ES-I3 (cell line): ENCODE data around the gene OLFM4.

Experiments used
- H3K36me3 ChIP-seq: 2 replicates; pipeline ENCODE4 v1.6.1; 2013; ENCODE audit warnings: mild to moderate bottlenecking, low read length, control low read depth, moderate library complexity; ENCODE audit not compliant: insufficient read depth
- H3K4me1 ChIP-seq: 2 replicates; pipeline ENCODE4 v1.6.1; 2013; ENCODE audit warnings: mild to moderate bottlenecking, control low read depth, low read length; ENCODE audit not compliant: insufficient read depth
- H3K9ac ChIP-seq: 2 replicates; pipeline ENCODE4 v1.6.1; 2013; ENCODE audit warnings: low read depth, mild to moderate bottlenecking, low read length, moderate library complexity
- H3K9me3 ChIP-seq: 2 replicates; pipeline ENCODE4 v1.6.1; 2013; ENCODE audit warnings: mild to moderate bottlenecking, low read length, moderate library complexity; ENCODE audit not compliant: control insufficient read depth, insufficient read depth

OLFM4 gene, protein sequence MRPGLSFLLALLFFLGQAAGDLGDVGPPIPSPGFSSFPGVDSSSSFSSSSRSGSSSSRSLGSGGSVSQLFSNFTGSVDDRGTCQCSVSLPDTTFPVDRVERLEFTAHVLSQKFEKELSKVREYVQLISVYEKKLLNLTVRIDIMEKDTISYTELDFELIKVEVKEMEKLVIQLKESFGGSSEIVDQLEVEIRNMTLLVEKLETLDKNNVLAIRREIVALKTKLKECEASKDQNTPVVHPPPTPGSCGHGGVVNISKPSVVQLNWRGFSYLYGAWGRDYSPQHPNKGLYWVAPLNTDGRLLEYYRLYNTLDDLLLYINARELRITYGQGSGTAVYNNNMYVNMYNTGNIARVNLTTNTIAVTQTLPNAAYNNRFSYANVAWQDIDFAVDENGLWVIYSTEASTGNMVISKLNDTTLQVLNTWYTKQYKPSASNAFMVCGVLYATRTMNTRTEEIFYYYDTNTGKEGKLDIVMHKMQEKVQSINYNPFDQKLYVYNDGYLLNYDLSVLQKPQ

DNA sequence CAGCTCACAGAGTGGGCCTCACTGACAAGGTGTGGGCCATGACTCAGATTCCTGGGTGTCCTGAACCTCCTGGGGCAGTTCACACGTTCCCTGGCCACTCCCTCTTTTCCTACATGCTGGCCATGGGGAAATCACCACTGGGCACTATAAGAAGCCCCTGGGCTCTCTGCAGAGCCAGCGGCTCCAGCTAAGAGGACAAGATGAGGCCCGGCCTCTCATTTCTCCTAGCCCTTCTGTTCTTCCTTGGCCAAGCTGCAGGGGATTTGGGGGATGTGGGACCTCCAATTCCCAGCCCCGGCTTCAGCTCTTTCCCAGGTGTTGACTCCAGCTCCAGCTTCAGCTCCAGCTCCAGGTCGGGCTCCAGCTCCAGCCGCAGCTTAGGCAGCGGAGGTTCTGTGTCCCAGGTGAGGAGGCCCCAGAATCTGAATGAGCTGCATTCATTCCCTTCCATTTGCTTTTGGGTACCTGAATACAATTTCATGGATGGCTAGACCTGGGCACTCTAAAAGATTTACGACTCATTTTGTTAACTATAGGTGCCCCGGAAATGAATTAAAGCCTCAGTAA, at the start of gene OLFM4:
Gene OLFM4 (plus strand): TSS at position 177 of the 567 bp plus-strand sequence. CDS start 24 bp downstream, at position 201.
- peaks cover 6% of the 10 kb centered on the region for H3K4me1 ChIP-seq
- H3K9ac ChIP-seq, result no peak within 1 kb of the TSS
- no peaks in the 10 kb centered on the region for H3K9me3 ChIP-seq
- H3K36me3 ChIP-seq, result no peaks in the 10 kb centered on the region

DNA sequence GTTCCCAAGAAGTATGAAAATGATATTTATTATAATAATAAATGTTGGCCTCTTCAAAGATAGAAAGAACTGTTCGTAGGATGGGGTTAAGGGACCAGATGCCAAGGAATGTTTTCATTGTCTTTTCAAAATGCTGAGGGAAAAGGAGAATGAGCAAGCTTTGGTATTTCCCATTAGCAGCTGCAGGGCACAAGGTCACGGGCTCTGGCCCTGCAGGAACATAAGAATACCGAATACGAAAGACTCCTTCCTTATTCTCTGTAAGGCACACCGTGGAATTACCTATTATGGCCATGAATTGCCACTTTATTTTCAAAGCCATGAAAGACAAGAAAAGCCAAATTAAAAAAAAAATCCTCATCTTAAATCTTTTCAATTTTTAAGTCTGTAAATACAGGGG, 49.6 kb upstream of the OLFM4 start:
- no peaks in the 10 kb centered on the region for H3K9me3 ChIP-seq

DNA sequence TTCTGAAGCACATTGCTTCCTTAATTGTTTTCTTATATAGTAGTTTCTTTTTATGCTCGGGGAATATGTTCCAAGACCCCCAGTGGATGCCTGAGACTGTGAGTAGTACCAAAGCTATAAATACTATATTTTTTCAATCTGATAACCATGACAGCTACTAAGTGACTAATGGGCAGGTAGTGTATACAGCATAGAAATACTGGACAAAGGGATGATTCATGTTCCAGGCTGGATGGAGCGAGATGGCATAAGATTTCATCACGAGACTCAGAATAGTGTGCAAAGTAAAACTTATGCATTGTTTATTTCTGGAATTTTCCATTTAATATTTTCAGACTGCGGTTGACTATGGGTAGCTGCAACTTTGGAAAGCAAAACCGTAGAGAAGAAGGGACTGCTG, 47.9 kb upstream of the OLFM4 start:
- Histone ChIP-seq H3K9ac (no peak overlapping the region), H3K9me3 (no peaks in the 10 kb centered on the region), H3K36me3 (no peaks in the 10 kb centered on the region; the same call in 1 of the 2 replicates), H3K4me1 (no peaks in the 10 kb centered on the region; the same call in 1 of the 2 replicates)

More for the DNA sequence above, 49.6 kb upstream of the OLFM4 start:
- Histone ChIP-seq H3K9ac (no peak overlapping the region), H3K36me3 (no peaks in the 10 kb centered on the region; the same call in 1 of the 2 replicates), H3K4me1 (no peaks in the 10 kb centered on the region; the same call in 1 of the 2 replicates)

DNA sequence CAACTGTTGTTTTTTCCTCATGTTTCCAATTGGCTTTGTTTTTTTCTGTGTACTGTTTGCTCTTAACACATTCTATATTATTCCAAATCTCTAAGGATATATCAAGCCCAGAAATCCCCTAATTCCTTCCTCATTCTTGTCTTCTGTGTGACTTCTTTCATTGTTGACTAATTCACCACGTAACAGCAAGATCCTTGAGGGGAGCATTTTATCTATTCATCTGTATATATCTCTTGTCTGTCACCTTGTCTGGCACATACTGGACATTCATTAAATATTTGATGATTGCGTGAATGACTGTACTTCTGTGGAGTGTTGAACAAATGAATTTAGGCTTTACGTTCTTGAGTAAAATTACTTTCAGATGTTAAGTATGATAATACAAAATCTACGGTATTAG, 44.8 kb upstream of the OLFM4 start:
- no peaks in the 10 kb centered on the region; the same call in 1 of the 2 replicates for H3K4me1 ChIP-seq
- no peaks in the 10 kb centered on the region; the same call in 1 of the 2 replicates for H3K36me3 ChIP-seq
- H3K9me3 ChIP-seq, result no peaks in the 10 kb centered on the region
- H3K9ac ChIP-seq, result no peak overlapping the region

DNA sequence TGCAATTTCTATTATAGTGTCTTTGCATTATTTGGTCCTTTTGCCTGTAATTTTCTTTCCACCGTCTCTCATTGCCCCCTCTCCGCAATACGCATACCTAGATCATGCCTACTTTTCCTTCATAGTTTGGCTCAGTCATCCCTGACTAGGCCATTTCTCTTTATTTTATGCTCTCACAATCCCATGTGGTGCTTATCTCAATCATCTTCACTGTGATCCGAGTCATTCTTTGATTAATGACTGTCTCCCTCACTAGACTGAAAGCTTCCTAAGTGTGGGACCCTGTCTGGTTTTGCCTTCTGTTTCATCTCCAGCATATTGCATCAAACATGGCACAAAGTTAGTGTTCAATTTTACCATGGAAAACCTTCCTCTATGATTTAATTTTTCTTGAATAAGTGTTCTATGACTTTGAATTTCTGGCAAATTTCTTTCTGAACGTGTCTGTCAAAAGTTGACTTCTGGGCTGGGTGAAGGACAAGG, 43.7 kb upstream of the OLFM4 start:
- Histone ChIP-seq H3K9ac (no peak overlapping the region), H3K9me3 (no peaks in the 10 kb centered on the region), H3K4me1 (no peaks in the 10 kb centered on the region), H3K36me3 (no peaks in the 10 kb centered on the region)

DNA sequence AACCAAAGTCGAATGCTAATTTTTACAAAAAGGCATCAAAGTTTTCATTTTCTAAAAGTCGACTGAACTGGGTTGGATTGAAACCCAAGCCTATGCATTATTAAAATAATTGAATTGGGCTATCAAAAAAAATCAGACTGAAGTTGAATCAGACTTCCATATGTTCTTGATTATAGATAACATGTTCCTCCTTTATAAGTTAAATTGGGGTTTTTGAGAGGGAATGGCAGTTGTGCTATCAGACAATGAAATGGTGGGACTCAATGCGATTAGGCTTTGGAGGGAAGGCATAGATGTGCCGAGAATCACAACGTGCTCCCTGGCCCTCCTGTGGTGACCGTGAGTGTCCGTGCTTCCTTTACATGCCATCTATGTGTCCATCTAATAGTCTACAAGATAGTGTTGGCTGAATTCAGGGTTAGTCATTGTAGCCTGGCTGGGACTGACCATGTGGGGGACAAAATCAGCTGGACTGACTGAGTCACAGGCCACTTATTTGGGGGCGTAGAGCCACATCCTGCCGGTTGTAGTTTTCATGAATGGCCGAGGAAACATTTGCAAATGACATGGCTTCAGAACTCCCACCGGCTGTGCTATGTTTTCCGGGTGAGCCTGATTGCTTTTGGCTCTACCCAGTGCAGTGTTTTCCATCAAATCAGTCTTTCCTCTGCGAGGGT, 37.1 kb upstream of the OLFM4 start:
- no peaks in the 10 kb centered on the region for H3K9me3 ChIP-seq
- H3K4me1 ChIP-seq, result peaks cover 15% of the 10 kb centered on the region
- H3K36me3 ChIP-seq, result no peaks in the 10 kb centered on the region
- H3K9ac ChIP-seq, result no peak overlapping the region

DNA sequence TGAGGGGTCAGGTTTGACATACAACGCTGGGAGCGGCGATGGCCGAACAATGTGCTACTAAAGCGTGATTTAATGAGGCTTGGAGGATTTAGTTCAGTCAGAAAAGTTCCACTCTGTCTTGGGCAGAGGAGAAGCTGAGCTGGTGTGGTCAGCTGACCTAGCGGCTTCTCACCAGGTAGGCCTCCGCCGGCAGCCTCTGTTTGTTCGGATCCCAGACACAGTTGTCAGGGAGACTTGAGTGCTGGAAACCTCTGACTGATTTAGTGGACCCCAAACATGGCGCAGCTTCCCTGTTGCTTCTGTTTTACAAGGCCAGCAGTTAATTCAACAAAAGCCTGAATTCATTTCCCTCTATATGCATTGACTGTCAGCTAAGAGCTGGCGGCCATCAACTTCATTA, 36.5 kb upstream of the OLFM4 start:
- Histone ChIP-seq H3K36me3 (no peaks in the 10 kb centered on the region), H3K9ac (no peak overlapping the region), H3K4me1 (peaks cover 15% of the 10 kb centered on the region), H3K9me3 (no peaks in the 10 kb centered on the region)

DNA sequence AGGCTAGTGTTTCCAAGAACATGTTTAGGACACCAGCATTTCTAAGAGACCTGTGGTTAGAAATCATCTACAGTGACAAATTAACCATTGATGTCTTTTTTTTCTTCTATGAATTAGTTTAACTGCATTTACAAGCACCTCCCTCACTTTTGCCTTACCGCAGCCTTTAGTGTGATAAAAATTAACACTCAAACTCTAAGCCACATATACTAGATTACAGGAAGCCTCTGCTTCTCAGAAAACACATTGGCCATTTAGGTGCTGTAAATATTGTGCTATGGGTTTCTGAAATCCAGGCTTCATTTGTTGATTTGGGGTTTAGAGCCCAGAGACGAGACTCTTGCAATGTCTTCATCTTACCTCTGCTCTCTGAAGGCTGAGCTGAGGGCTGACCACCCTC, 34.6 kb upstream of the OLFM4 start:
- H3K9me3 ChIP-seq, result no peaks in the 10 kb centered on the region
- no peak overlapping the region for H3K9ac ChIP-seq
- H3K4me1 ChIP-seq, result peaks cover 15% of the 10 kb centered on the region
- no peaks in the 10 kb centered on the region for H3K36me3 ChIP-seq

DNA sequence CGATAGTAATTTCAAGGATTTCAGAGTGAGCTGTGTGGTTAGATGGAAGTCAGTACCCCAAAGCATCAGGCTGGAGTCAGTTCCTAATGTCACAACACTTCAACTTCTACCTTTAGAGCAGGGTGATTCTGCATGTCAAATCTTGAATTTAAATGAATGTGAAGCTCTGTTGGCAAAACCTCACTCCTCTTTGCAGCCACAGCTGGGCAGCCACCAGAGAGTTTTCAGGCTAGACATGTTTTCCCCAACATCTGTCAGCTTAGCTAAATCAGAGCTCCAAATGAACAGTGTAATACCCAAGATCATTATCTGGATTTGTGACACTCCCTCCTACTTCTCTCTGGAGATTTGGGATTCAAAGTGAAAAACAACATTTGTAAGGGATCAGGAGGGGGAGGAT, 33.7 kb upstream of the OLFM4 start:
- Histone ChIP-seq H3K9ac (no peak overlapping the region), H3K4me1 (peaks cover 15% of the 10 kb centered on the region), H3K36me3 (no peaks in the 10 kb centered on the region), H3K9me3 (no peaks in the 10 kb centered on the region)

DNA sequence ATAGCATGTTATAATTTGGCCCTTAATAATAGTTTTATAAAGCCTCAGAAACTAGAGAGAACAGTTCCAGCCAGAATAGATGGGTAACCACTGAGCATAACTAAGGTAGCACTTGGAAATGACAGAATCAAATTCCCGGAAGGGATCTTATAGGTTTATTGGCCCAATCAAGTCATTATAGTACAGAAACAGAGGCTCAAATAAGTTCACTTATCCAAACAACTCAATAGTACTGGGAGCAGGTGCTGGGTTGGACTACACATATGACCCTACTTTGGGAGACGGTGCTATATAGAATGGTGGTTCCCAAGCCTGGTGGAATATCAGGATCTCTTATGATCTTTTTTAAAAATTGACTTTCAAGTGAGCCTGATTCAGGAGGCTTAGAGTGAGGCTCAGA, 32.7 kb upstream of the OLFM4 start:
- H3K4me1 ChIP-seq, result peaks cover 15% of the 10 kb centered on the region
- no peaks in the 10 kb centered on the region for H3K9me3 ChIP-seq
- H3K9ac ChIP-seq, result no peak overlapping the region
- no peaks in the 10 kb centered on the region for H3K36me3 ChIP-seq

DNA sequence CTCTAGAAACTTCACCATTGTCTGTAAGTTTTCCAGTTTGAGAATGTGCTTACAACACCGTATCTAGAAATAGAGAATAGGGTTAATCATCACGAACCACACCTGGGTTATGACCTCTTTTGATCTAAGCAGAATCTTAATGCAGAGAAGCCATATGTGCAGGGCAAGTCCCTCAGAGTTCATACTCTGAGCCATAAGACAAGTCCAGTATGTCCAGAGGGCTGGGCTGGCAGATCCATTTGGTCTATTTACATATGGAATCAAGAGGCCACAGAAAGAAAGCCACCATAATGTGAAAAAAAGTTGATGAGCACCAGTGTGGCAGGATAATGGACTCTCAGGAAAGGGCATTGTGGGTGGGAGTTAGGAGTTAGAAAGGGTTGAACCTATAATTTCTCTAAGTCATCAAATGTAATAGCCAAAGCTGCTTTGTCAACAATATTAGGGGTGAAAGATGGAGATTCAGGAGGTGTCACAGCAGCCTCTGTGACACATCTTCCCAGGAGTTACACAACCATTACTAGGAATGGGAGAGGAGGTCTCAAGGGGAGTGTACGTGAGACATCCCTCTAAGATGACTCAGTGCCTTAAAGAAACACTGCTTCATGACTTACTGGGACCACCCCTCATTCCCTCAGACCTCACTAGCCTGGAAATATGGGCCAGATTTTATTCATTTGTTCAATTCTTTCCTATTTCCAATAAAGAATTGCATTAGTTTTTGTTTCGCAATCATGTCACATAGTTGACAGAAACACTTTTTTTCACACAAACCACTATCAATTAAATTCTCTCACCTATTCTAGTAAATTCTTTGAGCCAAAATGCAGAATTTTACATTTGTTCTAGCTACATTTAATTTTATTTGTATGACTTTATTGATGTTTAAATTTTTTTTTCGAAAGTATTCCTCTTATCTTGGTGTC, 30.4 kb upstream of the OLFM4 start:
- Histone ChIP-seq H3K4me1 (peaks cover 7% of the 10 kb centered on the region), H3K9ac (no peak overlapping the region), H3K36me3 (no peaks in the 10 kb centered on the region), H3K9me3 (no peaks in the 10 kb centered on the region)

DNA sequence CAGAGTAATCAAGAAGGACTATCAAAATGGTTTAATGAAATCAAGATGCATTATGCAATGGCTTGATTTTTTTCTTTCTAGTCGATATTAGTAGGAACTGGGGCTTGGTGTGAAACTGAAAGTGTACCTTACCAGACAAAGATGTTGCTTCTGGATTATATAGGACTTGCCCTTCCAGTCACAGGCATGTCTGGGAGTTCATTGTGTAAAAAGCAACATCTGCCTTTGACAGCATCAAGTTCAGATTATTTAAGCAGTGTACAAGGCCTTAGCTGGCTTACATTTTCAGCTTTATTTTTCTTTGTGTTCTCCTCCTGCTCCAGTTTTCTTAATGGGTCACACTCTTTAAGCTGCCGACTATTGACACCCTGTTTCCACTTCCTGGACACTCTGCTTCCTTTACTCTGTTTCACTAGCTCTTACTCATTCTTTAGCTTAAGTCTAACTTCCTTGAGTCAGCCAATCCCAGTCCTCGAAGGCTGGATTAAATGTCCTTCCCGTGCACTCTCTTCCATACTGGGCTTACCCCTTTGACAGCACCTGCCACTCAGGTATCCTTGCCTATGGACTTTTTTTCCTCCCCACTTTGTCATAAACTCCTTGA, 29.4 kb upstream of the OLFM4 start:
- H3K9me3 ChIP-seq, result no peaks in the 10 kb centered on the region
- no peak overlapping the region for H3K9ac ChIP-seq
- no peaks in the 10 kb centered on the region for H3K36me3 ChIP-seq
- H3K4me1 ChIP-seq, result peaks cover 7% of the 10 kb centered on the region

DNA sequence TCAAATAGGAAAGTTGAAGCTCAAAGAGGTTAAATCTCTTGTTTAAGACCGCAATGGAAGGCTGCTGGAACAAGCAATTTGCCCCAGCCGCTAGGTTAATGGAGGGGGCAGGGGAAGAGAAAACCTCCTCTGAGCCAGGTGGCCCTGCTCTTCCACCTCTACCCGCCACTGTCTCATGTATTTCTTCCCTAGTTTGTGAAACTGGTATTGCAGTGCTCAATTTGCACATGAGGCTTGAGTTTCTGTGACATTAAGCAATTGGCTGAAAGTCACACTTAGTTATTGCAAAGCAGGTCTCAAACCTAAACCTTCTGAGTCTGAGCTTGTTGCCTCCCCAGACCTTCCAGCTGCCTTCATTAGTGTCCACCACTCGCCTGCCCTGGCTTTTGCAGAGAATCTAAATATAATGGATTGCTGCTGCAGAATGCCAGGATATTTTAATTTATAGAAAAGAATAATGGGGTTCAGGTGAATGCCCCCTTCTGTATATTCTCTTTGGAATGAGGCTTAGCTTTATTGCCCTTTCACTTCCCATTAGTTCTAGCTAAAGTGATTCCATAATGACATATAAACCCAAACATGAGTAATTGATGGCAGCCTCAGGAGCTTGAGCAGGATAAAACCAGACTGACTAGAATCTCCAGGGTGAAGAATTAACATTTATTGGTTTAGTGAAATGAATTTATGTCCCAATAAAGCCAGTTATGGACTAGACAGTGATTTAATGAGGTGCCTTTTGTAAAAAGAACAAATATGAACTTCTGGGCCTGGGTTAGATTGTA, 27.0 kb upstream of the OLFM4 start:
- Histone ChIP-seq H3K36me3 (no peaks in the 10 kb centered on the region), H3K9ac (no peak overlapping the region), H3K9me3 (no peaks in the 10 kb centered on the region), H3K4me1 (no peaks in the 10 kb centered on the region)
